Erythroblast (primary cell): ENCODE measurements around the gene DNAJC30.

Experiments used
- GATA1 ChIP-seq: IDR thresholded peaks from 2 replicates; pipeline ENCODE4 v1.6.1; 2011; ENCODE audit warnings: low read depth, mild to moderate bottlenecking, control low read depth, low read length, moderate library complexity
- POLR2A ChIP-seq: IDR thresholded peaks from 2 replicates; pipeline ENCODE4 v1.6.1; 2011; ENCODE audit warnings: mild to moderate bottlenecking, low read length

DNA sequence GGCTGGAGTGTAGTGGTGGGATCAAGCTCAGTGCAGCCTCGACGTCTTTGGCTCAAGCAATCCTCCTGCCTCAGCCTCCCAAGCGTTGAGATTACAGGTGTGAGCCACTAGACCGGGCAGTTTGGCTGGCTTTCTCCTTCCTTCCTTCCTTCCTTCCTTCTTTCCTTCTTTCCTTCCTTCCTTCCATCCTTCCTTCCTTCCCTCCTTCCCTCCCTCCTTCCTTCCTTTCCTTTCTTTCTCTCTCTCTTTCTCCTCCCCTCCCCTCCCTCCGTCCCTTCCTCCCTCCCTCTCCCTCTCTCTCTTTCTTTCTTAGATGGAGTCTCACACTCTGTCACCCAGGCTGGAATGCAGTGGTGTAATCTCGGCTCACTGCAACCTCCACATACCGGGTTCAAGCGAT, 23.3 kb downstream of the DNAJC30 start:
- TF ChIP-seq POLR2A (no peak), GATA1 (no peak)
